Keratinocyte (primary cell): ENCODE results near the gene WDR93.

Source experiments
- EZH2 ChIP-seq: IDR thresholded peaks from one replicate; pipeline ENCODE4 v1.6.1; 2012; ENCODE audit warnings: inconsistent platforms, mild to moderate bottlenecking, low read length, moderate library complexity
- TF ChIP-seq, protein P1 (sequence below), 3 experiments: IDR thresholded peaks in 1 of 3; conservative IDR thresholded peaks in 1 of 3; optimal IDR thresholded peaks in 1 of 3; 2 replicates in 2 of 3; 3 replicates in 1 of 3; pipeline versions ENCODE3 to v1.5.1; 2011; ENCODE audit warnings: low read length in 3 of 3, mild to moderate bottlenecking in 3 of 3, moderate library complexity in 2 of 3, control low read depth in 1 of 3, inconsistent platforms in 1 of 3; ENCODE audit not compliant: insufficient read depth in 2 of 3; ENCODE audit errors: extremely low read depth in 1 of 3

DNA sequence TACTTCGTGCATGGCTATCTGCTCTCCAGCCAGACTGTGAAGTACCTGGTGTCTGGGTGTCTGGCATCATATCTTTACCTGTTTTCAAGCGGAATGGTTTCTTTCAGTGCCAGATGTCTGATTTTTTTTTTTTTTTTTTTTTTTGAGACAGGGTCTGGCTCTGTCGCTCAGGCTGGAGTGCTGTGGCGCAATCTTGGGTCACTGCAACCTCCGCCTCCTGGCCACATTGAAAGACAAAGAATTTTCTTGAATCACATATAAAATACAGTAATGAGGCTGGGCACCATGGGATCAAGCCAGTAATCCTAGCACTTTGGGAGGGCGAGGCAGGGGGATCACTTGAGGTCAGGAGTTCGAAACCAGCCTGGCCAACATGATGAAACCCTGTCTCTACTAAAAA lies 63.2 kb downstream of the WDR93 start:
- TF ChIP-seq, protein P1, sequence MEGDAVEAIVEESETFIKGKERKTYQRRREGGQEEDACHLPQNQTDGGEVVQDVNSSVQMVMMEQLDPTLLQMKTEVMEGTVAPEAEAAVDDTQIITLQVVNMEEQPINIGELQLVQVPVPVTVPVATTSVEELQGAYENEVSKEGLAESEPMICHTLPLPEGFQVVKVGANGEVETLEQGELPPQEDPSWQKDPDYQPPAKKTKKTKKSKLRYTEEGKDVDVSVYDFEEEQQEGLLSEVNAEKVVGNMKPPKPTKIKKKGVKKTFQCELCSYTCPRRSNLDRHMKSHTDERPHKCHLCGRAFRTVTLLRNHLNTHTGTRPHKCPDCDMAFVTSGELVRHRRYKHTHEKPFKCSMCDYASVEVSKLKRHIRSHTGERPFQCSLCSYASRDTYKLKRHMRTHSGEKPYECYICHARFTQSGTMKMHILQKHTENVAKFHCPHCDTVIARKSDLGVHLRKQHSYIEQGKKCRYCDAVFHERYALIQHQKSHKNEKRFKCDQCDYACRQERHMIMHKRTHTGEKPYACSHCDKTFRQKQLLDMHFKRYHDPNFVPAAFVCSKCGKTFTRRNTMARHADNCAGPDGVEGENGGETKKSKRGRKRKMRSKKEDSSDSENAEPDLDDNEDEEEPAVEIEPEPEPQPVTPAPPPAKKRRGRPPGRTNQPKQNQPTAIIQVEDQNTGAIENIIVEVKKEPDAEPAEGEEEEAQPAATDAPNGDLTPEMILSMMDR (optimal IDR thresholded peaks at IDR 0.05 in 1 of 3, IDR thresholded peaks at IDR 0.05 in 1 of 3, conservative IDR thresholded peaks at IDR 0.05 in 1 of 3; ENCODE audit: extremely low read depth in 1 of 3, insufficient read depth in 2 of 3, low read length in 3 of 3) = no peak
- TF ChIP-seq EZH2 = no peak
